HG03066 (cell line): ENCODE results near the gene BEAN1.
A peak's percentile ranks its signal among the peaks of the same experiment; 100 is the strongest.

Experiments used
- ATAC-seq: cut with Tn5 transposase; IDR thresholded peaks from one replicate; pipeline ENCODE4 v1.9.1; 2021; ENCODE audit warnings: low read depth; ENCODE audit not compliant: unreplicated experiment

BEAN1 gene

DNA sequence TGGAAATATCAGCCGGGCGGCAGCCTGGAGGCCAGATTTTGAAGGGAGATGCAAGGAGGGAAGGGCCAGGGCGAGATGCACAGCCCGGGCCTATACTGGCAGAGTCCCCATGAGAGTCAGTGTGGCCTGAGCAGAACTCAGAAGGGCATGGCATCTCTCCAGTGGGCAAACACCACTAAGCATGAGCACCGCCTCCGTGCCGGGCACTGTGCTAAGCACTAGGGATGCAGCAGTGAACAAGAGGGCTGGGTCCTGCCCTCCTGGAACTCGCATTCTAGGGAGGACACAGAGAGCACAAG lies 89.4 kb downstream of the BEAN1 start:
- ATAC-seq = peak; percentile 7

GRCh38 chr16:66516808-66517585 lies 89.9 kb downstream of the BEAN1 start:
- peak; percentile 98 for ATAC-seq

GRCh38 chr16:66517586-66518263 lies 90.6 kb downstream of the BEAN1 start:
- ATAC-seq = no peak

DNA sequence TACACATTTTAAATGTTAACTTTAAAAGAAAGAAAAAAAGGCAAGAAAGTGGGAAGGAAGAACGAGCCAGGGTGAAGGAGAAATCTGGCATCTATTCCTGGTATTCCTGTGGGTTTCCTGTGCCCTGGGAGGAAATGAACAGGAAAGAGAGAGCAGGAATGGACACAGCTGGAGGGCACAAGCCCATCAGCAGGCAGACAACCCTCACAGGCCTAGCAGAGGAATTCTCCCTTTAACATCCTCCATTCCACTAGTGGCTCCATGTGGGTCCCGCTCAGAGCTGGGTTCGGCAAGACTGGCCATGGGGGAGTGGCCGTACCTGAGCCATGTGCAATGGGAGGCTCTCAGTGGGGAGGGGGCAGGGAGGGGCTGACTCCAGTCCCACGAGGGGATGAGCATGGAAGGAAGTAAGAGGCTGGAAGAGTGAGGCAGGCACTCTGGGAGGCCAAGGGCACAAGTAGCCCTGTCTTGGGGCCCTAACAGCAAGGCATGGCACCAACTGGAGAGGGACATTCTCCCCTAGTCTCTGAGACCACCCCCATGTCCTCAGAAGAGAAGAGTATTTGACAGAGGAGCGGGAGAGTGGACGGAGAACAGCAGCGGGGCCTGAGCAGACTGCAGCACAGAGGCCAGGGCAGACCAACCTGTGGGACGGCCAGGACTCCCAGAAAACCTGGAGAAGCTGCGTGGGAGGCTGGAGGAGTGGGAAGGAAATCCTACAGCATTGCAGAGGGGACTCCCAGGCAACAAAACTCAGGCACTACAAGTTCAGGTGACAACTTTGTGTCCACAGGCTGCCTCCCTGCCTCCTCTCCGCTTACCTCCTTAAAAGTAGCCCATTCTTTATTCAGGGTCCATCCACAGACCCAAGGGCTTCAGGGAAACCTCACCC lies 92.6 kb downstream of the BEAN1 start:
- no peak for ATAC-seq

DNA sequence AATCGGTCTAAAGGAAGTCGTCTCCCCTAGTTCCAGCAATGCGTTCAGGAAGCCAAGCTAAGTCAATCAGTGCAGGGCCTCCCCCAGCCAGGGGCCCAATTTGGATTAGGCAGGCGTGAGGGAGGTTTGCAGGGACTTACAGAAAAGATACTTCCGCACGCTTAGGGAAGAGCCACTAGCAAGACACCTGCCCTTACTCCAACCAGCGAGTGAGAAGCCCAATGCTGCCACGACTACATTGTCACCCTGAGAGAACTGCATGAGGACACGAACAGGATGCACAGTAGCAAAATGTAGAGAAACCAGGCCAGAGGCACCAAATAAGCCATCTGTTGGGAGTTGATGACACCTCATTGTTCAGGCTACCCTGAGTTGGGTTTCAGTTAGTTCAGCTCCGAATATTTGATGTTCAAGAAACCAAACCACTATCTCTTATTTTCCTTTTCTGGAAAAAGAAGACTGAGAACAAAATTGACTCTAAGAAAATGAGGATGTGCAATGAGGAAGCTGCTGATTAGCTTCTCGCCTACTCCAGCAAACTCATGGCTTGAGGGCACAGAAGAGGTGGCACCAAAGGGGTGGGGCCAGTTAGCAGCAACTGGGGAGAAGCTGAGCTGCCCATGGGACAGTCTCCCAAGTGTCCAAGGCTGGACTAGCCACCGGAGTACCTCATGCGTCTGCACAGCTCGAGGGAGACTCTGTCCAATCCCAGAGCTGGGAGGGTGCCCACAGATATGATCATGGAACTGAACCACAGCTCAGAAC lies 93.5 kb downstream of the BEAN1 start:
- no peak for ATAC-seq

GRCh38 chr16:66521252-66521713 lies 94.2 kb downstream of the BEAN1 start:
- no peak for ATAC-seq

DNA sequence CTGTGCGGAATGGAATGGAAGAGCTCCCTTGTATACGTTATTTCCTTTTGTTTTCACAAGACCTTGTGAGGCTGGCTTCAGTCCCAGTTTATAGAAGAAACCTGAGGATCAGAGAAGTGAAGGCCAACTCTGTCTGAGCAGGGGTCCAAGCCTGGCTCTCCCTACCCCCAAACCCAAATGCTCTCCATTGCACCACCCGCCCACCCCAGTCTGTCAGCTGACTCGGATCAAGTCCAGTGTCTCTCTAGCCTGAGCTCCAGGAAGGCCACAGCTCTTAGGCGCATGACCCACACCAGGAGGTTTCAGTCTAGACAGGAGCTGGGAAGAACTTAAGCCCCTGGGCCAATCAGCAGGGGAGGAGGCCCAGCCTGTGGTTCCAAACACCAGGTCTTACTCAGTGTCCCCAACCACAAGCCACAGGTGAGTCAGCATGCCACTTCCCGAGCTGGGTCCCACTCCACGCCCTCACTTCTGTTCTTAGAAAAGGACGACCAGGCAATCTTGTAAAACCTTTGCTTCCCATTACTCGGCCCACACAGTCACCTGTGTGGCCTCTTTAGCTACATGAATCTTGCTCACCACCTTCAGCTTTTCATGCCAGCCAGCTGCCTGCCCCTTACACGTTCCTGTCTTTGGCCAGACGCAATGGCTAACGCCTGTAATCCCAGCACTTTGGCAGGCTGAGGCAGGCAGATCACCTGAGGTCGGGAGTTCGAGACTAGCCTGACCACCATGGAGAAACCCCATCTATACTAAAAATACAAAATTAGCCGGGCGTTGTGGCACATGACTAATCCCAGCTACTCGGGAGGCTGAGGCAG lies 95.1 kb downstream of the BEAN1 start:
- ATAC-seq = peak; percentile 44

- no peak for ATAC-seq
Measured at GRCh38 chr16:66522816-66523590, 95.9 kb downstream of the BEAN1 start.

- peak; percentile 43 for ATAC-seq
Measured at GRCh38 chr16:66523861-66524354, 96.8 kb downstream of the BEAN1 start.

DNA sequence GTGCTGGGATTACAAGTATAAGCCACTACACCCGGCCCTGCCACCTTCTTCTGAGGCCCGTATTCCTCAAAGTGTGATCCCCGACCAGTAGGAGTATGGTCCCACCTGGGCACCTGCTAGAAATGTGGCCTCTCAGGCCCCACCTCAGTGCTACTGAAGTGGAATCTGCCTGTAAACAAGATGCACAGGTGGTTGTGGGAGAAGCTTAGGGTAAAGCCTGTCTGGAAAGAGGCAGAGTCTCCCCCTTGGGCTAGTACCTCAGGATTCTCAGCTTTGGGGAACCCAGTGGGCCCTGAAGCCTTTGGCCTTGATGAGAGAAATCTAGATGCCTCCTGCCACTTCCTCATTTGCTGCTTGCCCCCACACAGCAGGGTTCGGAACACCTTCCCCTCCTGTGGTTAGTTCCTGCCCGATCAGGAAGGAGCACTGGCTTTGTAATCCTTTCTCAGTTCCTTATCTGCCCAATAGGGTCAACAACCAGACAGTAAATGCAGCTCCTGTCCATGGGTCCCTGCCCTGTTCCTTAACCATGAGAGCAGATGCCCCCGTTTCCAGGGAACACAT lies 97.6 kb downstream of the BEAN1 start:
- ATAC-seq = peak; percentile 68

DNA sequence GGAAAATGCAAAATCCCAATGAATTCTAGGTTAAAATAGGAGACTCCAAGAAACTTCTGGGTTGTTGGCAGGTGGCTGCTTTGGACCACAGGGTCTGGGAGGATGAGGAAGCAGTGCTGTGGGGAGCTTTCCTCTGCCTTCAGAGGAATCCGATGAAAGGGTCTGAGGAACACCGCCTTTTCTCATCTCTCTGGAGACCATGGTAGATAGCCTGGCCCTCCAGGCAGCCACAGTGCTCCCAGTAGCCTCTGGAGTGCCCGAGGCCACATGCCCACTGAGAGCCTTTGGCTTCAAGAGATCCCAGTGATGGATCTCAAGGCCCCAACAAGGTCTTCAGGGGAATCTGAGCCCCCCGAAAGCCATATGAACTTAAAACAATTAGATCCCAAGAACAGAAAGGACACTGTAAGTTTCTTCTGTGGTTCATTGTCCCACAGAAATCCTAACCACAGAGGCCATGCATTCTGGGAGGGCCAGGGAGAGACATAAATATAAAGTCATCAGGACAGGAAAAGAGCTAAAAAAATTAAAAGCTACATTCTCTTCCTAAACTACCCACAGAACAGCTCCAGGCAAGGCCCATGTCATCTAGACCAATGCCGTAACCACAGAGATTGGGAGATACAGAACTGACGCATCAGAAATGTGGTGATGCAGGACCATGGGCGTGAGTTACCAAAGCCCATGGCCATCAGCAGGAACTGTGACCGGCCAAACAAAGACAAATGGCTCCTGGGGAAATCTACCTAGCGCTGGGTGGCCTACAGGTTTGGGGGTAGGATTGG lies 98.5 kb downstream of the BEAN1 start:
- ATAC-seq = no peak

- ATAC-seq = no peak
Measured at GRCh38 chr16:66528294-66528693, 101.2 kb downstream of the BEAN1 start.

- no peak for ATAC-seq
Measured at GRCh38 chr16:66529475-66529874, 102.4 kb downstream of the BEAN1 start.
